IPS-20b (cell line): ENCODE results near the gene ARL6.
A peak's percentile ranks its signal among the peaks of the same experiment; 100 is the strongest.

Source experiments
- H3K27ac ChIP-seq: one replicate; pipeline ENCODE4 v1.5.1; 2013; ENCODE audit warnings: low read length
- H3K27me3 ChIP-seq: 2 replicates; pipeline ENCODE4 v1.6.1; 2013; ENCODE audit warnings: mild to moderate bottlenecking, low read length, inconsistent platforms; ENCODE audit not compliant: insufficient read depth
- H3K36me3 ChIP-seq: 2 replicates; pipeline ENCODE4 v1.6.1; 2013; ENCODE audit warnings: low read depth, mild to moderate bottlenecking, inconsistent platforms, low read length, moderate library complexity; ENCODE audit not compliant: insufficient read depth
- H3K4me1 ChIP-seq: 2 replicates; pipeline ENCODE4 v1.6.1; 2013; ENCODE audit warnings: mild to moderate bottlenecking, control low read depth, inconsistent platforms, low read length, moderate library complexity; ENCODE audit not compliant: insufficient read depth
- H3K4me3 ChIP-seq: 2 replicates; pipeline ENCODE4 v1.5.1; 2013; ENCODE audit warnings: mild to moderate bottlenecking, low read length, inconsistent platforms
- H3K9ac ChIP-seq: 2 replicates; pipeline ENCODE4 v1.6.1; 2013; ENCODE audit warnings: low read depth, mild to moderate bottlenecking, inconsistent platforms, low read length, moderate library complexity
- H3K9me3 ChIP-seq: 2 replicates; pipeline ENCODE4 v1.6.1; 2013; ENCODE audit warnings: mild to moderate bottlenecking, low read depth, low read length, inconsistent platforms; ENCODE audit not compliant: insufficient read depth

The ARL6 gene, protein sequence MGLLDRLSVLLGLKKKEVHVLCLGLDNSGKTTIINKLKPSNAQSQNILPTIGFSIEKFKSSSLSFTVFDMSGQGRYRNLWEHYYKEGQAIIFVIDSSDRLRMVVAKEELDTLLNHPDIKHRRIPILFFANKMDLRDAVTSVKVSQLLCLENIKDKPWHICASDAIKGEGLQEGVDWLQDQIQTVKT

GRCh38 chr3:97764407-97765238 lies at the start of gene ARL6:
ARL6 (plus strand) TSS chr3:97764758; CDS start chr3:97768108, 3,350 bp downstream.
- Histone ChIP-seq H3K27me3 (no peaks in the 10 kb centered on the region), H3K36me3 (peaks cover 5% of the 10 kb centered on the region; the same call in 1 of the 2 replicates), H3K27ac (no peak within 1 kb of the TSS), H3K9ac (peak within 1 kb of the TSS; percentile 69; the same call in 1 of the 2 replicates), H3K4me3 (peak within 1 kb of the TSS; percentile 94), H3K4me1 (peaks cover 14% of the 10 kb centered on the region; the same call in 1 of the 2 replicates), H3K9me3 (no peaks in the 10 kb centered on the region)

DNA sequence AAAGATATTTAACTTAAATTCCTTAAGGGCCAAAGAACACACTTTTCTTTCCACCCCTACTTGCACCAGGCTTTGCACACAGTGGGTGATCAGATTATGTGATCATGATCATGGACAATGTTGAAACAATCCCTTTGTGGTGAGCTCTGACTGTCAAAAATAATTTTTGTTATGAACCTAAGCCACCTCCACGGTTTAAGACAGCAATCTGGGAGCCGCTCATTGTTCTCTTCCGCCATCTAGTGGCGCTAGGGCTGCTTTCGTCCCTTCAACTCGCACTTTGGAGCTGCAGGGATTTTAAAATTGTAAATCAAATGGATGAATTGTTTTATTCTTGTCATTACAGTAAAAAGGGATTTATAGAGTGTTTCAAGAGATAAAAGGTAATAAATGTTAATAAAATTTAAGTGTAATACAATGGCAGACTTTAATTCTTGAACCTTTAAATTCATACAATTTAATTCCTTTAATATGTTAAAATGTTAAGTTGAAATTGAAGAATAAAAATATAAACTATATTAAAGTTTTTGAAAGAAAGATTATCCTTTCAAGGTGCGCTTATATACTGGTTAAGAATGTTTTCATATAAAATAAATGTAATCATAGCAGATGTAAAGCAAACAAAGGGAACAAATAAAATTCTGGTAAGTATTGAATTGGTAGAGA lies 45.3 kb upstream of the ARL6 start:
- H3K27ac ChIP-seq: no peak overlapping the region
- no peak overlapping the region for H3K4me3 ChIP-seq
- H3K36me3 ChIP-seq: no peaks in the 10 kb centered on the region
- no peak overlapping the region for H3K9ac ChIP-seq
- H3K9me3 ChIP-seq: no peaks in the 10 kb centered on the region
- H3K4me1 ChIP-seq: peaks cover 3% of the 10 kb centered on the region; the same call in 1 of the 2 replicates
- no peaks in the 10 kb centered on the region for H3K27me3 ChIP-seq

DNA sequence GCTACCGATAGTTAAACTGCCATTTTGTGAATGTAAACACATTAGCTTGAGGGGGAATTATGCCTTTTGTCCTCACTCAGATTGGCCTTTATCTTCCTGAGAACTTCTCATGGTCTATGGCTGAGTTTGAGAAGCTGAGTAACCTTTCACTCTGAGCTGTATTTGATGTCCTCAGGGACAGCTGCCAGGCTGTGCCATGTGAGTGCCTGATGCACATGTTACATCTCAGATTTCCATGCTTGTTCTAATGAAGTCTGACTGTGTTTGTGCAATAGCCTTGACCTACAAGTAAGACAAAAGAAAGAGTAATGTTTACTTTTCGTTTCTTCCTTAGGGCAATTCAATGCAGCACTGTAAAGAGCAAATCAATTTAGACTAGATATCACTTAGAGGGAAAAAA lies 44.1 kb upstream of the ARL6 start:
- no peak overlapping the region for H3K9ac ChIP-seq
- no peaks in the 10 kb centered on the region for H3K36me3 ChIP-seq
- H3K4me1 ChIP-seq: peaks cover 3% of the 10 kb centered on the region; the same call in 1 of the 2 replicates
- no peaks in the 10 kb centered on the region for H3K27me3 ChIP-seq
- no peak overlapping the region for H3K27ac ChIP-seq
- H3K9me3 ChIP-seq: no peaks in the 10 kb centered on the region
- no peak overlapping the region for H3K4me3 ChIP-seq

DNA sequence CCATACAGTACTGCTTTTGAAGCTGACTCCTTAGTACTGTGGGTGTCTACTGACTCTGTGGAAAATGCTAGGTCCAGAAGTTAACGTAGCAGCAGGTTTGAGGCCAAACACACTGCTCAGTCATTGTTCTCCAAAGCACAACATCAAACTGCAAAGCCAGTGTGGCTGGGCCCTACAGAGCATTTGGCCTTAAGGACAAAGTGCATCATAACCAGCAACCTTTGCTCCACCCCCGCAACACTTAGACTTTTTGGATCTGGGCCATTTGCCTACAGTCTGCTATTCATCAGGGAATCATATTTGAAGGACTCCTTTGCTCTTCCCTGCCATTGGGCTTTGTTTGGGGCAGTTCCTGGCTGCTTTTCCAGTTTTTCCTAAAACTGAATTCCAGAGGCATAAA lies 43.1 kb upstream of the ARL6 start:
- no peaks in the 10 kb centered on the region for H3K27me3 ChIP-seq
- no peaks in the 10 kb centered on the region for H3K9me3 ChIP-seq
- H3K4me1 ChIP-seq: peaks cover 3% of the 10 kb centered on the region; the same call in 1 of the 2 replicates
- H3K27ac ChIP-seq: no peak overlapping the region
- no peaks in the 10 kb centered on the region for H3K36me3 ChIP-seq
- H3K9ac ChIP-seq: no peak overlapping the region
- no peak overlapping the region for H3K4me3 ChIP-seq

DNA sequence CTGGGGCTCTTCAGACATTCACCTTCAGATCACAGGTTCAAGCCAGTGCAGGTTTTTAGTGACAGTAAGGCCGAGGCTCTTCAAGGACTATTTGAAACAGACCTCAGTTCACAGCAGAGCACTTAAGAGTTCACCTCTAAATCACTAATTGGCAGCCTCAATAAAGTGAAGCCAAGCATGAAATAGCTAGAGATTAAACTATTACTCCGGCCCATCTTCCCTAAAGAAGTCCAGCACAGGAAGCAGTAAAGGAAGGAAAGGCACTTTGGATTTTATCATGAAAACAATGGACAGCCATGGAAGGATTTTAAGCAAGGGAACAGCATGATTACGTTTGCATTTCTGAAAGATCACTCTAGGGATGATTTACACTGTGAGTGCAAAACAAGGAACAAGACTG lies 27.6 kb upstream of the ARL6 start:
- no peaks in the 10 kb centered on the region for H3K27me3 ChIP-seq
- H3K27ac ChIP-seq: no peak overlapping the region

GRCh38 chr3:97738761-97739160 lies 25.8 kb upstream of the ARL6 start:
- no peaks in the 10 kb centered on the region for H3K27me3 ChIP-seq
- H3K9ac ChIP-seq: no peak overlapping the region
- H3K27ac ChIP-seq: no peak overlapping the region
- no peaks in the 10 kb centered on the region for H3K36me3 ChIP-seq
- H3K4me1 ChIP-seq: peaks cover 4% of the 10 kb centered on the region; the same call in 1 of the 2 replicates
- H3K9me3 ChIP-seq: no peaks in the 10 kb centered on the region
- no peak overlapping the region for H3K4me3 ChIP-seq

More for the DNA sequence above, 27.6 kb upstream of the ARL6 start:
- Histone ChIP-seq H3K4me1 (peaks cover 4% of the 10 kb centered on the region; the same call in 1 of the 2 replicates), H3K9me3 (no peaks in the 10 kb centered on the region), H3K4me3 (no peak overlapping the region), H3K9ac (no peak overlapping the region), H3K36me3 (no peaks in the 10 kb centered on the region)

- no peak overlapping the region for H3K4me3 ChIP-seq
- H3K9me3 ChIP-seq: no peaks in the 10 kb centered on the region
- no peaks in the 10 kb centered on the region for H3K36me3 ChIP-seq
- no peaks in the 10 kb centered on the region for H3K27me3 ChIP-seq
- peaks cover 14% of the 10 kb centered on the region; the same call in 1 of the 2 replicates for H3K4me1 ChIP-seq
- H3K27ac ChIP-seq: no peak overlapping the region
- no peak overlapping the region for H3K9ac ChIP-seq
Measured at GRCh38 chr3:97742036-97742435, 22.5 kb upstream of the ARL6 start.

DNA sequence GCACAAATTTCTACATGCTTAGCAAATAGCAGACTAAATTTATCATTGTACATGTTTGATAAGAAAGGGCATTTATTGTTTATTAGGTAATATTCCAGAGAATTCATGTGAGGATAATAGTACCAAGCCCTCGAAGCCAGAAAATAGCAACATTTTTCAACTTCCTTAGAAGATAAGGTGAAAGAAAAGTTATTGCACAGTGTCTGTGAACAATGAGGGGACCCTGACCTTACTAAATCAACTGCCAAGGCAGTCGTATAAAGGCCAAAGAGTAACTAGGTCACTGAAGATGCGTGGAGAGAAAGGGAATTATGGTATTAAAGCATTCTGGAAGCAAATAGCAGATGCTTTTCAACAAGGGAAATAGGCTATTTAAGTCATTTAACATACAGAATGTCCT lies 20.3 kb upstream of the ARL6 start:
- Histone ChIP-seq H3K4me1 (peaks cover 22% of the 10 kb centered on the region; the same call in 1 of the 2 replicates), H3K27me3 (no peaks in the 10 kb centered on the region), H3K36me3 (no peaks in the 10 kb centered on the region), H3K27ac (no peak overlapping the region), H3K9me3 (no peaks in the 10 kb centered on the region), H3K9ac (no peak overlapping the region), H3K4me3 (no peak overlapping the region)

GRCh38 chr3:97763586-97764406 lies 762 bp upstream of the ARL6 start:
- Histone ChIP-seq H3K4me3 (peak overlapping the region; percentile 94), H3K9me3 (no peaks in the 10 kb centered on the region), H3K4me1 (peaks cover 14% of the 10 kb centered on the region; the same call in 1 of the 2 replicates), H3K36me3 (no peaks in the 10 kb centered on the region), H3K9ac (peak overlapping the region; percentile 69; the same call in 1 of the 2 replicates), H3K27me3 (no peaks in the 10 kb centered on the region), H3K27ac (no peak overlapping the region)

- Histone ChIP-seq H3K9me3 (no peaks in the 10 kb centered on the region), H3K9ac (peak overlapping the region; percentile 69; the same call in 1 of the 2 replicates), H3K27ac (no peak overlapping the region), H3K4me1 (peaks cover 14% of the 10 kb centered on the region; the same call in 1 of the 2 replicates), H3K27me3 (no peaks in the 10 kb centered on the region), H3K4me3 (peak overlapping the region; percentile 94), H3K36me3 (peaks cover 11% of the 10 kb centered on the region; the same call in 1 of the 2 replicates)
Measured at GRCh38 chr3:97765336-97765735, 778 bp downstream of the ARL6 start.

DNA sequence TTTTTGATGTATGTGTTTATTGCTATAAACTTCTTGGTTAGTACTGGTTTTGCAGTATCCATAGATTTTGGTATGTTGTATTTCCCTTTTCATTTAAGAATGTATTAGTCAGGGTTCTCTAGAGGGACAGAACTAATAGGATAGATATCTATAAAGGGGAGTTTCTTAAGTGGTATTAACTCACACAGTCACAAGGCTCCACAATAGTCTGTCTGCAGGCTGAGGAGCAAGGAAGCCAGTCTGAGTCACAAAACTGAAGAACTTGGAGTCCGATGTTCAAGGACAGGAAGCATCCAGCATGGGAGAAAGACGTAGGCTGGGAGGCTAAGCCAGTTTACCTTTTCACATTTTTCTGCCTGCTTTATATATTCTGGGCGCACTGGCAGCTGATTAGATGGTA lies 8.4 kb downstream of the ARL6 start:
- Histone ChIP-seq H3K9ac (no peak overlapping the region), H3K9me3 (no peaks in the 10 kb centered on the region), H3K27me3 (no peaks in the 10 kb centered on the region), H3K27ac (no peak overlapping the region), H3K36me3 (peaks cover 15% of the 10 kb centered on the region; the same call in 1 of the 2 replicates), H3K4me3 (no peak overlapping the region), H3K4me1 (no peaks in the 10 kb centered on the region)
